Measurements from ENCODE around the gene GH1. TPM values are rescaled to one million over a fixed set of nuclear protein-coding genes. Genes with fewer than 3 reads are reported as not detected.
A peak's percentile ranks its signal among the peaks of the same experiment; 100 is the strongest.

Gene GH1
- polyA plus RNA-seq, 3 donors, result not detected

GRCh38 chr17:63945784-63946439, 27.3 kb upstream of the GH1 start:
- peak in 1 of 3 donors; percentile 52 for DNase-seq (ENCODE audit: low read depth in 3 of 3, low spot score in 2 of 3)

GRCh38 chr17:63944736-63945499, 26.3 kb upstream of the GH1 start:
- no peak for DNase-seq (ENCODE audit: low read depth in 3 of 3, low spot score in 2 of 3)

- DNase-seq (ENCODE audit: low read depth in 3 of 3, low spot score in 2 of 3), result no peak
Observed at GRCh38 chr17:63943745-63944144, 25.1 kb upstream of the GH1 start.

- no peak for DNase-seq (ENCODE audit: low read depth in 3 of 3, low spot score in 2 of 3)
Observed at GRCh38 chr17:63942309-63942985, 23.8 kb upstream of the GH1 start.

DNA sequence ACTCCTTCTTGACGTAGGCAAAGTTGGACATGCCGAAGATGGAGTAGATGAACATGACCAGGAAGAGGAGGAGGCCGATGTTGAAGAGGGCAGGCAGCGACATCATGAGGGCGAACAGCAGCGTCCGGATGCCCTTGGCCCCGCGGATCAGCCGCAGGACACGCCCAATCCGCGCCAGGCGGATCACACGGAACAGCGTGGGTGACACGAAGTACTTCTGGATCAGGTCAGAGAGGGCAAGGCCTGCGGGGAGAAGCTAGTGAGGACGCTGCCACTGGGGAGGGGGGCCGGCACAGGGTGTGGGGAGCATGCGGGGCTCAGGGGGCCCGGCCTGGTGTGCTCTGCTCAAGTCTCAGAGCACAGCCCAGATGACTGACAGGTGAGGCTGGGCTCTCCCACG, 23.1 kb upstream of the GH1 start:
- no peak for DNase-seq (ENCODE audit: low read depth in 3 of 3, low spot score in 2 of 3)

DNA sequence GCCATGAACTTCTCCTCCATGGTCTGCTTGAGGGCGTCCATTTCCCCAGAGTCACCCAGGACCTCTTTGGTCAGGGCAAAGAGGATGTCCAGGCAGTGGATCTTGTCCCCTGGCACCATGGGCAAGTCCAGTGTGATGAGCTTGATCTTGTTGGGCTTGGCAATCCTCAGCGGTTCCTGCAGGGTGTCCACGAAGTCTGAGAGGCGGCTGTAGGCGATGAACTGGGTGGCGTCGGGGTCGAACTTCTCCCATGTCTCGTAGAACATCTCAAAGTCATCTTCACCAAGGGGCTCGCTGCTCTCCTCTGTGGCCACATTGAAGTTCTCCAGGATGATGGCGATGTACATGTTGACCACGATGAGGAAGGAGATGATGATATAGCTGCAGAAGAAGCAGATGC, 22.5 kb upstream of the GH1 start:
- DNase-seq (ENCODE audit: low read depth in 3 of 3, low spot score in 2 of 3), result no peak

- no peak for DNase-seq (ENCODE audit: low read depth in 3 of 3, low spot score in 2 of 3)
Observed at GRCh38 chr17:63940584-63940983, 21.9 kb upstream of the GH1 start.

- DNase-seq (ENCODE audit: low read depth in 3 of 3, low spot score in 2 of 3), result no peak
Observed at GRCh38 chr17:63939884-63940283, 21.2 kb upstream of the GH1 start.

DNA sequence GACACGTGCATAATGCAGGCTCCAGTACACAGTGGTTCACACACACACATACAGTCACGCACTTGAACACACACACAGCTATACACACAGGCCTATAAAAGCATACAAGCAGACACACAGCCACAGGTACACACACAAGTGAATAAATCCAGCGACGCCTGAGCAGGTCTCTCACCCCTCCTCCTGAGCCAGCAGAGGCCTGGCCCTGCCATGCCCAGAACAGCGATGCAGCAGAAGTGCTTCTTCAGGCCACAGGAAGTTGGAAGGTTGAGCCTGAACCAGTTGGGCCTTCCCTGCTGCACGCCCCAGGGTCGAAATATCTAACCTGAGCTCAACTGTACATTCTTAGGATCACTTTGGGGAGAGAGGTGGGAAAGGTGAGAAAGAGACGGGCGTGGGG, 20.8 kb upstream of the GH1 start:
- DNase-seq (ENCODE audit: low read depth in 3 of 3, low spot score in 2 of 3), result no peak

DNA sequence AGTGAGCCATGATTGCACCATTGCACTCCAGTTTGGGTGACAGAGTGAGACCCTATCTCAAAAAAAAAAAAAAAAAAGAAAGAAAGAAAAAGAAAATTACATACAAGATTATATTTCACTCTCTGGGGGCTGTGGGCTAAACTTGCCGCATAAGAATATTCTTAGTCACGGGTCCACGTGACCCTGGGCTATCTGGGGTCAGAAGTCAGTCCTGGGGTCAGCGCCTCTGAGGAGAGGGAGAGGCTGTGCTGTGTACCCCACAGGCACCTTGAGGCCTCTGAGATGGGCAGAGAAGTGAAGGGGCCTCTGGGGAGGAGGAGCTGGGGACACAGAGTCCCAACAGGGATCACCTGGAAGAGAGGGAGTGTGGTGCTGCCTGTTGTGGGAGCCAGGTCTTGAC, 19.3 kb upstream of the GH1 start:
- no peak for DNase-seq (ENCODE audit: low read depth in 3 of 3, low spot score in 2 of 3)

DNA sequence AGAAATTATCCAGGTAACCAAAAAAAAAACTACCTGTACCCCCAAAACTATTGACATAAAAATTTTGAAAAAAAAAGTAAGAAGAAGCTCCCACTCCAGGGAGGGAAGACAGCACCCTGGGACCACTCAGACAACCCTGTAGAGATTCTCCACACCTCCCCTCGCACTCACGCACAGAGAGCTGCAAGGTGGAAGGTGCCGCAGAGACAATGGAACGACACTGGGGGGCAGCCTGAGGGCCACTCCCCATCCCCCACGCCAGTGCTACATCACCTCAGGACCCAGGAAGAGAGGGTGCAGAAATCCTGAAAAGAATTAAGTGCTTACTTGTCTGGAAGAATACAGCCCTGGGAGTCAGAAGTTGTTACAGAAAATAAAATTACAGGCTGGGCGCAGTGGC, 18.7 kb upstream of the GH1 start:
- DNase-seq (ENCODE audit: low read depth in 3 of 3, low spot score in 2 of 3), result no peak

- DNase-seq (ENCODE audit: low read depth in 3 of 3, low spot score in 2 of 3), result no peak
Observed at GRCh38 chr17:63934183-63935112, 15.8 kb upstream of the GH1 start.

DNA sequence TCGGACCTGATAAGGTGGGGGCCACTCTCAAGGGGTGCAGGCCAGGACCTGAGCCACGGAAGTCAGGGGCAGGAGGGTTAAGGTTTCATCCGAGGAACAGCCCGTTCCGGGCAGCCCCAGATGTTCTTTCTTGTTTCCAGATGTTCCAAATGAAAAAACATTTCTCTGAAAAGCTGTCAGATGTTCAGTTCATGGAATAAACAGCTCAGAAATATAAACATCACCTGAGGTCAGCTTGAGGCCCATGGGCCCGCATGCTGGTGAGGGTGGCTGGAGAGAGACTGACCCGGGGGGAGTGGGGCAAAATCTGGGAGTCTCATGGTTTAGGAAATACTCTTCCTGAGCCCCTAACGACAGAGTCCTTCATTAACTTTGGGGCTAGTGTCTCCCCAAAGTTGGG, 15.0 kb upstream of the GH1 start:
- DNase-seq (ENCODE audit: low read depth in 3 of 3, low spot score in 2 of 3), result no peak

GRCh38 chr17:63932721-63933120, 14.1 kb upstream of the GH1 start:
- DNase-seq (ENCODE audit: low read depth in 3 of 3, low spot score in 2 of 3), result no peak

DNA sequence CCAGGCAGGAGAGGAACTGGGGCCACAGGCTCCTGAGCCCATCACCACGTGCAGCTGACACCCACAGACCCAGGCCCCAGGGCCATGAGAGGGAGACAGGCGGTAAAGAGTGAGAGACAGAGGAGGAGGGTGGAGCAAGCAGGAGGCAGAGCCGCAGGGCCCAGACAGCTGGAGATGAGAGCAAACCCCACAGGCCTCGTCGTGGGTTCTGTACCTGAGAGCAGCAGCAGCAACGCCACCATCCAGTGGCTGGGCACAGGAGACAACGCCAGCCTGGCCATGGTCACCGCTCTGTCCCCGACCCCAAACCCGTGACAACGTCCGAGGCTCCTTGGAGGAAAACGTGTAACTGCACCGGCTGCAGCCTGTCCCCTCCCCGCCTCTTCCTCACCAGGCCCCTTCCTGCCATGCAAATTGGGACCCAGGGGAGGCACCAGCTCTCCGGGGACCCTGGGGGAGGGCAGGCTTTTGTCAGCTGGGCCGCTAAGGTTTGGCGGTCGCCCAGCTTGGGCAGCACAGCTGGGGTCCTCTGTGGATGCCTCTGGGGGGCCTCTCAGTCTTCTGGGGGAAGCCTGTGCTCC, 13.4 kb upstream of the GH1 start, which contains the start of gene CD79B:
Gene CD79B (minus strand): TSS at position 351 of the 581 bp plus-strand sequence. CDS start 70 bp downstream, at position 281.
- DNase-seq (ENCODE audit: low read depth in 3 of 3, low spot score in 2 of 3), result no peak

DNA sequence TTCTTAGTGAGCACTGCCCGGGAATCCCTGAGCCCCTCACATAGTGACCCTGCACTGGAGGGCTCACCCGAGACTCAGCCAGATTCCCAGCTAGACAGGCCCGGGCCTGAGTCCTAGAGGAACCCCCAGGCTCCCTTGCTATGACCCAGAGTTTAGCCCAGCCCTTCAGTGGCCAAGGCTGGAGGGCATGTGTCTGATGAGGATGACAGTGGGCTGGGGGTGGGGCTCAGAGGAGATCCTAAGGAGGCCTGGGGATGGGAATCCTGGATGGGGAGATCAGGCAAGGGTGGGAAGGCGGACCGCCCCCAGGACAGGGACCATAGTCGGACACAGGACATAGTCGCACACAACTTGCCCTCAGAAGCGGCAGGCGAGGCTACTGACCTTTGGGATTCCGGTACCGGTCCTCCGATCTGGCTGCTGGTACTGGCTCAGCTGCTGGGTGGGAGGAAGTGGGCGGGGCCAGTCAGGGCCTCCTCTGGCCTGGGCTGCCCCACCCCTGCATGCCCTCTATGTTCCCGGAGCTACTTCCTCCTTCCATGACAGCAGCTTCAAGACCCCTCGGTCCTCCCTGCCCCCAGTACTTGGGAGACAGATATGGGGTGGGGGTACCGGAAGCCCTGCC, 12.4 kb upstream of the GH1 start:
- no peak for DNase-seq (ENCODE audit: low read depth in 3 of 3, low spot score in 2 of 3)

DNA sequence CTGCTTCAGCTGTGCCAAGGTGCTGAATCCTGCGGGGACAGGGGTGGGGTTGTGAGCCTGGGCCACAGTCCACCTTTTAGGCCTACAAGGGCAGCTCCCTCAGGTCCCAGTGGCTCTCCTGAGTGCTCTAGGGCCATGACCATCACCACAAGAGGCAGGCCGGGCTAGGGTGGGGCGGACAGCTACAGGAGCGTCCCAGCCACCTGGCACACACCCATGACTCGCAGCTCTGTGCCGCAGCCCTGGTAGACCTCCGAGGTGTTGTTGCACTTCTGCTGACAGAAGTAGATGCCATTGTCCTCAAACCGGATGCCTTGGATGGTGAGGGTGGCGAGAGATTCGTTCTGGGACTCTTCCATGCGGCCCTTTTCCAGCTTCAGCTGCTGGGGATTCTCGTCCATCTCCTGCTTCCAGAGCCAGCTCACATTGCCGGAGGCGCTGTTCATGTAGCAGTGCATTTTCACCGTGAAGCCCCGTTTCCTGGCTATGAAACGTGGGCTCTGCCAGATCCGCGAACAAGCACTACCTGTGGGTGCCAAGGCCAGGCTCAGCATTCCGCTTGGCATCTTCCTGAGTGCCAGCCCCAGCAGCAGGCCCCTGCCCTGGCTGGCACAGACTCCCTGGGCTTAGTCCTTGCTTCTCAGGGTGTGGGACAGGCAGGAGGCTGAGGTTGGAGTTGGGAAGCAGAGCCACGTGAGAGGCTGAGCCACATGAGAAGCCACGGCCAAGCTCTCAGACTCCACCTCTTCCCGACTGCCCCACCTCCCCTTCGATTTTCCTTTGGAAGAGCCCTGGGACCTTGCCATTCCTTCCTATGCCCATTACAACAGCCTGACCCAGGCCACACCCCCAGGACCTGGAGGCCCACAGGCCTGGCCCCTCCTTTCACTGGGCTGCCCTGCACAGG, 11.5 kb upstream of the GH1 start:
- no peak for DNase-seq (ENCODE audit: low read depth in 3 of 3, low spot score in 2 of 3)

DNA sequence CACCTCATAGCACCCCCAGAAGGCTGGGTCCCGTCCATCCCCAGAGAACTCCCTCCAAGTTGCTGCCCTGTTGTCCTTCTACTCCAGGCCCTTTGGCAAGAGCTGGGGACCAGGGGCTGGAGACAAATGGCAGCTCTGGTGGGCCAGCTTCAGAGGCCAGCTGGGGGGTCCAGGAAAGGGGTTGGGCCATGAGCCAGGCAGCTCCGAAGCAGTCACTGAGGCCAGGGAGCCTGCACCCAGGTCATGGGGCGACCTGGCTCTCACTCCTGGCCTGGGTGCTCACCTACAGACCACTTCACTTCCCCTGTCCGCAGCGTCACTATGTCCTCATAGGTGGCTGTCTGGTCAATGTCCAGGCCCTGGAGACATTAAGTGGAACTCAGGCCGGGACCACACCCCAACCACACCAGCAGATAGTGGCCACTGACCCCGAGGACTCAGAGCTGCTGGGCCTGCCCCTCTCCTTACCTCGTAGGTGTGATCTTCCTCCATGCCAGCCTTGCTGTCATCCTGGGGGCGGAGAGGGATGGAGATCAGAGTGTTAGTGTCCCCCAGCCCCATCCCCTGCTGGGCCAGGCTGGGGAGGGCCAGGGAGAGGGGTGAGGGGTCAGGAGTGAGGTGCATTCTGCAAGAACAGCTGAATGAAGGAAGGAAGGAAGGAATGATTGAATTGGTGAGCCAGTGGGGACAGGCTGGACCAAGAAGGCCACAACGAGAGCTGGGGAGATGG, 10.5 kb upstream of the GH1 start:
- no peak for DNase-seq (ENCODE audit: low read depth in 3 of 3, low spot score in 2 of 3)
